HCT116 (cell line): ENCODE data around the gene DNMT1. TPM values are rescaled to one million over a fixed set of nuclear protein-coding genes. Genes with fewer than 3 reads are reported as not detected.
A peak's percentile ranks its signal among the peaks of the same experiment; 100 is the strongest.

Experiments used
- ATAC-seq: fragments of 200-7000 bp; cut with Tn5 transposase; 2 replicates; pipeline ENCODE4 v1.9.1; 2020; ENCODE audit warnings: mild to moderate bottlenecking, moderate library complexity
- BruUV-seq: library from RNA; stranded (reverse); fragments of 400-500 nt; replicated peaks from 2 replicates; lab custom pipeline; 2021; lab: Mats Ljungman, UMichigan
- CTCF ChIA-PET: fragments of 300-600 bp; sonication (Branson Sonifier 250); formaldehyde crosslinking; loops from one replicate; lab custom pipeline; 2021; ENCODE audit warnings: antibody characterized with exemption; lab: Charles Lee
- POLR2A ChIA-PET: fragments of 300-600, 350-600 bp; sonication (Branson Sonifier 250); formaldehyde crosslinking; loops from one replicate; lab custom pipeline; 2021; ENCODE audit warnings: antibody characterized with exemption; lab: Charles Lee
- RAD21 ChIA-PET, 2 experiments: fragments of 300-600 bp; sonication (Branson Sonifier 250); formaldehyde crosslinking; loops; one replicate each; lab custom pipeline; 2023; ENCODE audit warnings: low total read pairs in 2 of 2; ENCODE audit not compliant: uncharacterized antibody in 2 of 2, unreplicated experiment in 2 of 2, low non-redundant PET in 1 of 2; lab: Charles Lee
- DNase-seq: peaks from one replicate; pipeline ENCODE4 v3.0.0-alpha.2; 2010; ENCODE audit warnings: low read depth, low spot score
- H2AFZ ChIP-seq: fragments of 200-600 bp; shearing (Covaris generic), sonication (generic); 2 replicates; pipeline ENCODE4 v1.6.1; 2017; ENCODE audit warnings: low read depth, mixed run types, mixed read lengths, antibody characterized with exemption, low read length; ENCODE audit not compliant: poor library complexity, severe bottlenecking
- H3K27ac ChIP-seq: 2 replicates; pipeline ENCODE4 v1.5.1; 2012; ENCODE audit warnings: low read depth, low read length
- H3K27me3 ChIP-seq: fragments of 200-600 bp; sonication (generic); 2 replicates; pipeline ENCODE4 v1.6.1; 2016; ENCODE audit warnings: mixed run types, low read length, mixed read lengths; ENCODE audit not compliant: insufficient read depth
- H3K36me3 ChIP-seq, 2 experiments: fragments of 200-500 bp in 1 of 2; fragments of 200-600 bp in 1 of 2; sonication (Bioruptor generic) in 1 of 2; sonication (generic) in 1 of 2; 2 replicates each; pipeline versions ENCODE4 v1.5.1 to v1.6.1; 2014 to 2016; ENCODE audit warnings: low read length in 2 of 2, inconsistent platforms in 1 of 2, mixed read lengths in 1 of 2, mixed run types in 1 of 2; ENCODE audit not compliant: insufficient read depth in 2 of 2, control insufficient read depth in 1 of 2
- H3K4me1 ChIP-seq, 2 experiments: fragments of 200-600 bp in 1 of 2; sonication (generic) in 1 of 2; 2 replicates each; pipeline versions ENCODE4 v1.5.1 to v1.6.1; 2012 to 2017; ENCODE audit warnings: low read length in 2 of 2, inconsistent platforms in 1 of 2, mild to moderate bottlenecking in 1 of 2, mixed read lengths in 1 of 2, mixed run types in 1 of 2, moderate library complexity in 1 of 2; ENCODE audit not compliant: insufficient read depth in 2 of 2, control insufficient read depth in 1 of 2
- H3K4me2 ChIP-seq: fragments of 200-600 bp; sonication (generic); 2 replicates; pipeline ENCODE4 v1.6.1; 2017; ENCODE audit warnings: mixed run types, low read length, mixed read lengths
- H3K4me3 ChIP-seq, 2 experiments: fragments of 200-600 bp in 1 of 2; sonication (generic) in 1 of 2; replicated peaks in 1 of 2; 2 replicates each; pipeline ENCODE4 v1.5.1; 2011 to 2016; ENCODE audit warnings: low read length in 2 of 2, control low read depth in 1 of 2, low read depth in 1 of 2, mild to moderate bottlenecking in 1 of 2, mixed read lengths in 1 of 2, mixed run types in 1 of 2
- H3K79me2 ChIP-seq: fragments of 200-600 bp; sonication (generic); 2 replicates; pipeline ENCODE4 v1.6.1; 2017; ENCODE audit warnings: mild to moderate bottlenecking, mixed run types, low read length, moderate library complexity, mixed read lengths; ENCODE audit not compliant: insufficient read depth
- H3K9ac ChIP-seq: fragments of 200-600 bp; sonication (generic); 2 replicates; pipeline ENCODE4 v1.6.1; 2016; ENCODE audit warnings: low read length, mixed read lengths
- H3K9me2 ChIP-seq: fragments of 200-600 bp; sonication (generic), shearing (Covaris generic); 2 replicates; pipeline ENCODE4 v1.6.1; 2017; ENCODE audit warnings: mixed run types, mild to moderate bottlenecking, moderate library complexity; ENCODE audit not compliant: insufficient read depth
- H3K9me3 ChIP-seq, 2 experiments: fragments of 200-500 bp in 1 of 2; fragments of 200-600 bp in 1 of 2; sonication (Bioruptor generic) in 1 of 2; sonication (generic) in 1 of 2; 2 replicates each; pipeline ENCODE4 v1.6.1; 2014 to 2017; ENCODE audit warnings: low read length in 2 of 2, mixed read lengths in 2 of 2, inconsistent platforms in 1 of 2, low read depth in 1 of 2, mild to moderate bottlenecking in 1 of 2, mixed run types in 1 of 2, moderate library complexity in 1 of 2; ENCODE audit not compliant: control insufficient read depth in 1 of 2, insufficient read depth in 1 of 2
- H4K20me1 ChIP-seq: fragments of 200-600 bp; sonication (generic), shearing (Covaris generic); 2 replicates; pipeline ENCODE4 v1.6.1; 2017; ENCODE audit warnings: mixed run types, mild to moderate bottlenecking, moderate library complexity; ENCODE audit not compliant: insufficient read depth
- ATF3 ChIP-seq: IDR thresholded peaks from 2 replicates; pipeline ENCODE4 v1.6.1; 2012
- CBX3 ChIP-seq: IDR thresholded peaks from 2 replicates; pipeline ENCODE4 v1.6.1; 2012; ENCODE audit warnings: low read depth
- CEBPB ChIP-seq: IDR thresholded peaks from 2 replicates; pipeline ENCODE4 v1.6.1; 2012; ENCODE audit warnings: low read depth
- EGR1 ChIP-seq: IDR thresholded peaks from 2 replicates; pipeline ENCODE4 v1.6.1; 2012; ENCODE audit warnings: low read depth
- ELF1 ChIP-seq: IDR thresholded peaks from 2 replicates; pipeline ENCODE4 v1.6.1; 2012; ENCODE audit warnings: low read depth, borderline replicate concordance
- JUND ChIP-seq: IDR thresholded peaks from 2 replicates; pipeline ENCODE4 v1.6.1; 2012
- MAX ChIP-seq: IDR thresholded peaks from 2 replicates; pipeline ENCODE4 v1.6.1; 2012
- RAD21 ChIP-seq: IDR thresholded peaks from 2 replicates; pipeline ENCODE4 v1.6.1; 2012; ENCODE audit warnings: low read depth, mild to moderate bottlenecking
- SIN3A ChIP-seq: IDR thresholded peaks from 2 replicates; pipeline ENCODE4 v1.6.1; 2012; ENCODE audit warnings: low read depth
- TCF7L2 ChIP-seq: IDR thresholded peaks from 2 replicates; pipeline ENCODE4 v1.7.0; 2011; ENCODE audit warnings: borderline replicate concordance, inconsistent platforms; ENCODE audit not compliant: insufficient read depth, insufficient read length; ENCODE audit errors: extremely low read depth
- ZFX ChIP-seq: fragments of 450-650 bp; IDR thresholded peaks from 2 replicates; pipeline ENCODE4 v1.6.1; 2017
- ZNF274 ChIP-seq: fragments of 200-500 bp; sonication (Bioruptor generic); IDR thresholded peaks from 2 replicates; pipeline ENCODE4 v1.6.1; 2014; ENCODE audit warnings: mild to moderate bottlenecking, low read depth, low read length, inconsistent platforms
- intact Hi-C: fragments of 100-400 bp; cut with micrococcal nuclease; formaldehyde crosslinking; loops from 2 replicates; pipeline ENCODE4 v1.10.0; 2022
- total RNA-seq: library from RNA; stranded (reverse); gene quantifications from one replicate; pipeline ENCODE4 v1.2.1, GENCODE V29; 2021; ENCODE audit not compliant: unreplicated experiment
- TF ChIP-seq, protein P1 (sequence below), 3 experiments: fragments of 200-600 bp in 1 of 3; sonication (generic) in 1 of 3; IDR thresholded peaks in 2 of 3; conservative IDR thresholded peaks in 1 of 3; 2 replicates each; pipeline ENCODE4 v1.5.1; 2012 to 2017; ENCODE audit warnings: low read depth in 2 of 3, low read length in 2 of 3, antibody characterized with exemption in 1 of 3, borderline replicate concordance in 1 of 3, control low read depth in 1 of 3, mild to moderate bottlenecking in 1 of 3, mixed read lengths in 1 of 3, mixed run types in 1 of 3, moderate library complexity in 1 of 3; ENCODE audit not compliant: insufficient read depth in 1 of 3
- TF ChIP-seq, protein P2 (sequence below): IDR thresholded peaks from 2 replicates; pipeline ENCODE4 v1.6.1; 2012; ENCODE audit warnings: low read depth
- TF ChIP-seq, protein P3 (sequence below): IDR thresholded peaks from 2 replicates; pipeline ENCODE4 v1.6.1; 2011; ENCODE audit warnings: mild to moderate bottlenecking, low read length, moderate library complexity; ENCODE audit not compliant: insufficient replicate concordance; ENCODE audit errors: extremely low read depth

The DNMT1 gene
- total RNA-seq, 1 experiment from 2014 or later = 235 TPM

GRCh38 chr19:10095622-10095947, 99.2 kb downstream of the DNMT1 start:
- Histone ChIP-seq H3K4me3 (no peak overlapping the region), H3K9ac (no peak overlapping the region), H3K79me2 (no peaks in the 10 kb centered on the region), H3K36me3 (no peaks in the 10 kb centered on the region), H3K9me2 (no peaks in the 10 kb centered on the region), H3K4me1 (peaks cover 11 to 16% of the 10 kb centered on the region in 2 experiments), H3K9me3 (no peaks in the 10 kb centered on the region), H3K27me3 (no peaks in the 10 kb centered on the region)
- no TSS peak for BruUV-seq
- ATAC-seq = no peak
- intact Hi-C loops = loop anchor here (5.0 kb wide), 1 partner anchor 163 kb away; no protein-coding TSS in a partner anchor
- CTCF ChIA-PET = interaction anchor here (0.6 to 1.9 kb wide), 8 partner anchors 10 to 165 kb away, joined by 3 to 9 read pairs (median 4); partner anchors contain the start of gene PPAN
- POLR2A ChIA-PET = interaction anchor here (0.8 to 1.2 kb wide), 3 partner anchors 9 to 155 kb away, joined by 3 to 14 read pairs (median 5); partner anchors contain the start of gene PPAN
- RAD21 ChIA-PET = no interaction called here
- no peak for DNase-seq
- TF ChIP-seq MAX (no peak), CEBPB (no peak), TCF7L2 (no peak), ELF1 (no peak), ZNF274 (no peak), CBX3 (0 out of 2 replicates have a peak, but pooled peaks have one; percentile 3), RAD21 (no peak), JUND (no peak), EGR1 (no peak), ATF3 (no peak), SIN3A (0 out of 2 replicates have a peak, but pooled peaks have one; percentile 37), ZFX (no peak)
- TF ChIP-seq, protein P1, sequence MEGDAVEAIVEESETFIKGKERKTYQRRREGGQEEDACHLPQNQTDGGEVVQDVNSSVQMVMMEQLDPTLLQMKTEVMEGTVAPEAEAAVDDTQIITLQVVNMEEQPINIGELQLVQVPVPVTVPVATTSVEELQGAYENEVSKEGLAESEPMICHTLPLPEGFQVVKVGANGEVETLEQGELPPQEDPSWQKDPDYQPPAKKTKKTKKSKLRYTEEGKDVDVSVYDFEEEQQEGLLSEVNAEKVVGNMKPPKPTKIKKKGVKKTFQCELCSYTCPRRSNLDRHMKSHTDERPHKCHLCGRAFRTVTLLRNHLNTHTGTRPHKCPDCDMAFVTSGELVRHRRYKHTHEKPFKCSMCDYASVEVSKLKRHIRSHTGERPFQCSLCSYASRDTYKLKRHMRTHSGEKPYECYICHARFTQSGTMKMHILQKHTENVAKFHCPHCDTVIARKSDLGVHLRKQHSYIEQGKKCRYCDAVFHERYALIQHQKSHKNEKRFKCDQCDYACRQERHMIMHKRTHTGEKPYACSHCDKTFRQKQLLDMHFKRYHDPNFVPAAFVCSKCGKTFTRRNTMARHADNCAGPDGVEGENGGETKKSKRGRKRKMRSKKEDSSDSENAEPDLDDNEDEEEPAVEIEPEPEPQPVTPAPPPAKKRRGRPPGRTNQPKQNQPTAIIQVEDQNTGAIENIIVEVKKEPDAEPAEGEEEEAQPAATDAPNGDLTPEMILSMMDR (IDR thresholded peaks at IDR 0.05 in 2 of 3, conservative IDR thresholded peaks at IDR 0.05 in 1 of 3; ENCODE audit: borderline replicate concordance in 1 of 3, insufficient read depth in 1 of 3, low read depth in 2 of 3, low read length in 2 of 3) = no peak
- TF ChIP-seq, protein P2, sequence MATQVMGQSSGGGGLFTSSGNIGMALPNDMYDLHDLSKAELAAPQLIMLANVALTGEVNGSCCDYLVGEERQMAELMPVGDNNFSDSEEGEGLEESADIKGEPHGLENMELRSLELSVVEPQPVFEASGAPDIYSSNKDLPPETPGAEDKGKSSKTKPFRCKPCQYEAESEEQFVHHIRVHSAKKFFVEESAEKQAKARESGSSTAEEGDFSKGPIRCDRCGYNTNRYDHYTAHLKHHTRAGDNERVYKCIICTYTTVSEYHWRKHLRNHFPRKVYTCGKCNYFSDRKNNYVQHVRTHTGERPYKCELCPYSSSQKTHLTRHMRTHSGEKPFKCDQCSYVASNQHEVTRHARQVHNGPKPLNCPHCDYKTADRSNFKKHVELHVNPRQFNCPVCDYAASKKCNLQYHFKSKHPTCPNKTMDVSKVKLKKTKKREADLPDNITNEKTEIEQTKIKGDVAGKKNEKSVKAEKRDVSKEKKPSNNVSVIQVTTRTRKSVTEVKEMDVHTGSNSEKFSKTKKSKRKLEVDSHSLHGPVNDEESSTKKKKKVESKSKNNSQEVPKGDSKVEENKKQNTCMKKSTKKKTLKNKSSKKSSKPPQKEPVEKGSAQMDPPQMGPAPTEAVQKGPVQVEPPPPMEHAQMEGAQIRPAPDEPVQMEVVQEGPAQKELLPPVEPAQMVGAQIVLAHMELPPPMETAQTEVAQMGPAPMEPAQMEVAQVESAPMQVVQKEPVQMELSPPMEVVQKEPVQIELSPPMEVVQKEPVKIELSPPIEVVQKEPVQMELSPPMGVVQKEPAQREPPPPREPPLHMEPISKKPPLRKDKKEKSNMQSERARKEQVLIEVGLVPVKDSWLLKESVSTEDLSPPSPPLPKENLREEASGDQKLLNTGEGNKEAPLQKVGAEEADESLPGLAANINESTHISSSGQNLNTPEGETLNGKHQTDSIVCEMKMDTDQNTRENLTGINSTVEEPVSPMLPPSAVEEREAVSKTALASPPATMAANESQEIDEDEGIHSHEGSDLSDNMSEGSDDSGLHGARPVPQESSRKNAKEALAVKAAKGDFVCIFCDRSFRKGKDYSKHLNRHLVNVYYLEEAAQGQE = no peak
- TF ChIP-seq, protein P3, sequence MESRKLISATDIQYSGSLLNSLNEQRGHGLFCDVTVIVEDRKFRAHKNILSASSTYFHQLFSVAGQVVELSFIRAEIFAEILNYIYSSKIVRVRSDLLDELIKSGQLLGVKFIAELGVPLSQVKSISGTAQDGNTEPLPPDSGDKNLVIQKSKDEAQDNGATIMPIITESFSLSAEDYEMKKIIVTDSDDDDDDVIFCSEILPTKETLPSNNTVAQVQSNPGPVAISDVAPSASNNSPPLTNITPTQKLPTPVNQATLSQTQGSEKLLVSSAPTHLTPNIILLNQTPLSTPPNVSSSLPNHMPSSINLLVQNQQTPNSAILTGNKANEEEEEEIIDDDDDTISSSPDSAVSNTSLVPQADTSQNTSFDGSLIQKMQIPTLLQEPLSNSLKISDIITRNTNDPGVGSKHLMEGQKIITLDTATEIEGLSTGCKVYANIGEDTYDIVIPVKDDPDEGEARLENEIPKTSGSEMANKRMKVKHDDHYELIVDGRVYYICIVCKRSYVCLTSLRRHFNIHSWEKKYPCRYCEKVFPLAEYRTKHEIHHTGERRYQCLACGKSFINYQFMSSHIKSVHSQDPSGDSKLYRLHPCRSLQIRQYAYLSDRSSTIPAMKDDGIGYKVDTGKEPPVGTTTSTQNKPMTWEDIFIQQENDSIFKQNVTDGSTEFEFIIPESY = no peak
- TF ChIP-seq, all 23 proteins: peak for 2
- Histone ChIP-seq H3K4me2 (peak overlapping the region; percentile 59), H2AFZ (no peak overlapping the region), H3K27ac (no peak overlapping the region), H4K20me1 (no peaks in the 10 kb centered on the region)
